GM23248 (cell line): ENCODE measurements around the gene RPL9. TPM values are rescaled to one million over a fixed set of nuclear protein-coding genes. Genes with fewer than 3 reads are reported as not detected.

Experiments used
- DNase-seq: peaks from one replicate; pipeline ENCODE4 v3.0.0-alpha.2; 2015
- H2AFZ ChIP-seq: fragments of 200-600 bp; sonication (generic); 2 replicates; pipeline ENCODE4 v1.6.1; 2016; ENCODE audit warnings: antibody characterized with exemption
- H3F3A ChIP-seq: fragments of 200-600 bp; sonication (generic); 2 replicates; pipeline ENCODE4 v1.6.1; 2016; ENCODE audit warnings: mild to moderate bottlenecking, antibody characterized with exemption, mixed run types; ENCODE audit not compliant: insufficient read depth
- H3K27ac ChIP-seq: fragments of 200-600 bp; sonication (generic); 2 replicates; pipeline ENCODE4 v1.5.1; 2016; ENCODE audit warnings: mild to moderate bottlenecking
- H3K27me3 ChIP-seq: fragments of 200-600 bp; sonication (generic); replicated peaks from 2 replicates; pipeline ENCODE4 v1.6.1; 2016; ENCODE audit warnings: mild to moderate bottlenecking; ENCODE audit not compliant: insufficient read depth
- H3K36me3 ChIP-seq: fragments of 200-600 bp; sonication (generic); 2 replicates; pipeline ENCODE4 v1.6.1; 2016; ENCODE audit warnings: low read depth, mild to moderate bottlenecking
- H3K4me1 ChIP-seq: fragments of 200-600 bp; sonication (generic); 2 replicates; pipeline ENCODE4 v1.6.1; 2016; ENCODE audit warnings: mild to moderate bottlenecking; ENCODE audit not compliant: insufficient read depth
- H3K4me2 ChIP-seq: fragments of 200-600 bp; sonication (generic); one replicate; pipeline ENCODE4 v1.6.1; 2016; ENCODE audit warnings: mild to moderate bottlenecking; ENCODE audit not compliant: unreplicated experiment
- H3K4me3 ChIP-seq: fragments of 200-600 bp; sonication (generic); 2 replicates; pipeline ENCODE4 v1.5.1; 2016; ENCODE audit warnings: mild to moderate bottlenecking
- H3K79me2 ChIP-seq: fragments of 200-600 bp; sonication (generic); 2 replicates; pipeline ENCODE4 v1.6.1; 2016; ENCODE audit warnings: mild to moderate bottlenecking; ENCODE audit not compliant: insufficient read depth
- H3K9ac ChIP-seq: fragments of 200-600 bp; sonication (generic); 2 replicates; pipeline ENCODE4 v1.6.1; 2016; ENCODE audit warnings: mild to moderate bottlenecking
- H3K9me2 ChIP-seq: fragments of 200-600 bp; sonication (generic); 2 replicates; pipeline ENCODE4 v1.6.1; 2016; ENCODE audit warnings: mixed run types, mild to moderate bottlenecking, moderate library complexity; ENCODE audit not compliant: insufficient read depth
- H3K9me3 ChIP-seq: fragments of 200-600 bp; sonication (generic); one replicate; pipeline ENCODE4 v1.6.1; 2017; ENCODE audit warnings: low read depth
- H4K20me1 ChIP-seq: fragments of 200-600 bp; sonication (generic); 2 replicates; pipeline ENCODE4 v1.6.0; 2016; ENCODE audit not compliant: insufficient read depth
- EZH2 ChIP-seq: fragments of 200-600 bp; sonication (generic); IDR thresholded peaks from 2 replicates; pipeline ENCODE4 v1.6.1; 2018; ENCODE audit warnings: antibody characterized with exemption, mild to moderate bottlenecking; ENCODE audit not compliant: insufficient read depth, poor library complexity, severe bottlenecking
- EZH2phosphoT487 ChIP-seq: fragments of 200-600 bp; sonication (generic); IDR thresholded peaks from 2 replicates; pipeline ENCODE4 v1.6.1; 2018; ENCODE audit warnings: antibody characterized with exemption, moderate library complexity, mild to moderate bottlenecking, low read depth; ENCODE audit not compliant: insufficient read depth
- WGBS, 2 experiments: methylation state at CpG; one replicate each; pipeline ENCODE4 v1.1.6; 2015 to 2017; ENCODE audit warnings: low lambda C conversion rate in 2 of 2, low coverage in 1 of 2; ENCODE audit errors: missing lambda C conversion rate in 2 of 2; 5-methylcytosine and 5-hydroxymethylcytosine counted together
- in situ Hi-C: fragments of 300-500 bp; cut with MboI; formaldehyde crosslinking; loops from 2 replicates; pipeline ENCODE4 v1.15.0; 2020
- polyA plus RNA-seq: library from polyadenylated mRNA; unstranded; fragments of >200 nt; fragmentation: Nextera tagmentation; extraction: Ambion mirVana; gene quantifications from 2 replicates; pipeline ENCODE4 v1.2.1, GENCODE V29; 2016
- total RNA-seq: library from RNA; depleted of rRNA; stranded (reverse); fragments of >200 nt; shearing (Covaris generic); gene quantifications from 2 replicates; pipeline ENCODE4 v1.2.3, GENCODE V29; 2014

The RPL9 gene
- total and polyA plus RNA-seq, 2 experiments from 2014 or later = 627 to 3,138 TPM

DNA sequence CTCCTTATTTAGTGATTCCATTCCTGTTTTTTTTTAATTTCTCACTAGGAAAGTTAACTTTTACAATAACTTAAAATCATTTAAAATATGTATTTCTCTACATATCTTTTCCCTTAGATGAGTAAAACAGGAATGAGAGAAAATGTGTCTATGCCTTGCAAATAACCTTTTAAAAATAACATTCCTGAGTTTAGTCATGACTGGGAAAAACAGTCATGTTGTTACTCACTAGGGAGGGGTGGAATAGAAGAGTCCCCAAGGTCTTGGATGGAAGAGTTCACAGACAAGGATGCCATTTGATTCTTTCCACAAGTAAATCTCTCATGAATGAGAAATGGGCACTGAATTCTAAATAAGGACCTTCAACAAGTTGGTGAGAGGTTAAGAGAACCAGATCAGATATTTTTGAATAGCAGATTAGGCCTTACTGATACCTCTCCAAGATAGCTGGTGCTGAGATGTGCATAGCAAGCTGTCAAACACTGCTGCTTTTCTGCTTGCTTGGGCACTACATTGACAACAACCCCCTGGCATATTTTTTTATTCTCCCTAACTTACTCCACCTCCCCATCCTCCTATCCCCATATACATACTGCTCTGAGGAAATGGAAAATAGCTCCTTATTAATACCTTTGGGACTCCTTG is 43.4 kb upstream of the RPL9 start:
- H3K27me3 ChIP-seq = no peaks in the 10 kb centered on the region
- no peak for TF ChIP-seq EZH2
- TF ChIP-seq EZH2phosphoT487 = no peak
- no peaks in the 10 kb centered on the region for H3K9me3 ChIP-seq
- peak overlapping the region; percentile 71 for H3K9ac ChIP-seq
- H2AFZ ChIP-seq = no peak overlapping the region
- no peaks in the 10 kb centered on the region for H4K20me1 ChIP-seq
- peaks cover 74% of the 10 kb centered on the region for H3K36me3 ChIP-seq
- peak overlapping the region; percentile 78 for H3K4me2 ChIP-seq
- H3K27ac ChIP-seq = peak overlapping the region; percentile 94
- H3K4me3 ChIP-seq = peak overlapping the region; percentile 52
- in situ Hi-C loops = no loop called here
- DNase-seq = peak; percentile 92
- peaks cover 37% of the 10 kb centered on the region for H3K4me1 ChIP-seq
- H3K9me2 ChIP-seq = no peaks in the 10 kb centered on the region
- peaks cover 68% of the 10 kb centered on the region for H3F3A ChIP-seq
- H3K79me2 ChIP-seq = peaks cover 24% of the 10 kb centered on the region

DNA sequence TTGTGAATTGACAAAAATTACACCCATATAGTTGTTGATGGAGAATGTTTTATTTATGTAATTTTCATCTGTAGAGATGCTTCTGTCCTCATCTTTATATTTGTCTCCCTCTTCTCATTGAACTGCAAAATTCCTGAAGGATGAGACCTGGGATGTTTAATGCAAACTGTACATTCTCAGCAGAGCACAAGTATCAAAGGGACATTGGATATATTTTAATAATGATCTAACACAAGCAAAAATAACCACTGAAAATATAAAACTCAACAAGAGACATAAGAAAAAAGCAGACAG is 40.0 kb upstream of the RPL9 start:
- Histone ChIP-seq H4K20me1 (no peaks in the 10 kb centered on the region), H3K4me2 (no peak overlapping the region), H2AFZ (no peak overlapping the region), H3K9me2 (no peaks in the 10 kb centered on the region), H3K9me3 (no peaks in the 10 kb centered on the region), H3K27me3 (no peaks in the 10 kb centered on the region), H3K36me3 (peaks cover 42% of the 10 kb centered on the region), H3K9ac (no peak overlapping the region), H3F3A (peaks cover 50% of the 10 kb centered on the region), H3K4me3 (no peak overlapping the region), H3K27ac (peak overlapping the region; percentile 16; the same call in 1 of the 2 replicates), H3K79me2 (peaks cover 13% of the 10 kb centered on the region), H3K4me1 (peaks cover 22% of the 10 kb centered on the region)
- no peak for DNase-seq
- in situ Hi-C loops = no loop called here
- no peak for TF ChIP-seq EZH2
- no peak for TF ChIP-seq EZH2phosphoT487

DNA sequence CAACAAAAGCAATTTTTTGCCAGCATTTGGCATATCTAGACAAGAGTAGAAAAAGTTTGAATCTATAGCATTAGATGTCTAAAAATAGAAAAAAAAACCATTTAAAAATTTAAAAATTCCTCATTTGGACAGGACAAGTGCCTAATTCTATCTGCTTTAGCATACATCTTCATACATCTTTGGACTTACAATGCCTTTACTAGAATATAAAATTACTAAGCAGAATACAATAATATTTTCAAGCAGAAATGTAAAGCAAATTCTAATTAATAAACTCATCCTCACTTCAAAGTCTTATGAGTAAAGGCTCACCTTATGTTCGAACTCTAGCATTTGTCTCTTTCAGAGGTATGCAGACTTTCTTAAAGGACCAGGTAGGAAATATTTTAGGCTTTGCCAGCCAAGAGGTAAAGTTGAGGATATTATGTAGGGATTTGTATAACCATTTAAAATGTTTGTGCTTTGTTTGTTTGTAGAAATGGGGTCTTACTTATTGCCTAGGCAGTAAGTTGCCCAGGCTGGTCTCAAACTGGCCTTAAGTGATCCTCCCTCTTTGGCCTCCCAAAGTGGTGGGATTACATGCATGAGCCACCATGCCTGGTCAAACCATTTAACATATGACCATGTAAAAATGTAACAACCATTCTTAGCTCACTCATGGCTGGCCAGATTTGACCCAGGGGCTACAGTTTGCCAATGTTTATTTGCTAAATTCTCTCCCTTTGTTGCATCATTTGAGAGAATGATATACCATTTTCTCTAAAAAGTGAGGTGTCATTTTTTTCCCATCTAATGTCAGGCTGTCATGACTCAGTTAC is 39.4 kb upstream of the RPL9 start:
- WGBS, 2 experiments = 96 to 97% methylated on average over 1 of the region's 1 CpG
- no peaks in the 10 kb centered on the region for H3K9me2 ChIP-seq
- H3F3A ChIP-seq = peaks cover 44% of the 10 kb centered on the region
- H3K9ac ChIP-seq = no peak overlapping the region
- H3K79me2 ChIP-seq = peaks cover 13% of the 10 kb centered on the region
- peaks cover 37% of the 10 kb centered on the region for H3K36me3 ChIP-seq
- no peaks in the 10 kb centered on the region for H3K27me3 ChIP-seq
- DNase-seq = no peak
- H4K20me1 ChIP-seq = no peaks in the 10 kb centered on the region
- H3K9me3 ChIP-seq = no peaks in the 10 kb centered on the region
- in situ Hi-C loops = no loop called here
- no peak overlapping the region for H3K4me3 ChIP-seq
- H2AFZ ChIP-seq = no peak overlapping the region
- H3K27ac ChIP-seq = peak overlapping the region; percentile 16; the same call in 1 of the 2 replicates
- no peak overlapping the region for H3K4me2 ChIP-seq
- TF ChIP-seq EZH2 (no peak), EZH2phosphoT487 (no peak)
- peaks cover 18% of the 10 kb centered on the region for H3K4me1 ChIP-seq

GRCh38 chr4:39495446-39496213 is 36.9 kb upstream of the RPL9 start:
- Histone ChIP-seq H3K9me3 (no peaks in the 10 kb centered on the region), H3F3A (peaks cover 29% of the 10 kb centered on the region), H3K27ac (no peak overlapping the region), H4K20me1 (no peaks in the 10 kb centered on the region), H3K27me3 (no peaks in the 10 kb centered on the region), H3K4me2 (no peak overlapping the region), H3K79me2 (peaks cover 4% of the 10 kb centered on the region), H3K36me3 (peaks cover 31% of the 10 kb centered on the region), H2AFZ (no peak overlapping the region), H3K9ac (no peak overlapping the region), H3K9me2 (no peaks in the 10 kb centered on the region), H3K4me1 (no peaks in the 10 kb centered on the region), H3K4me3 (no peak overlapping the region)
- DNase-seq = peak; percentile 17
- 51 to 55% methylated on average over 4 of the region's 4 CpGs for whole genome bisulfite sequencing, 2 experiments
- TF ChIP-seq EZH2 = no peak
- TF ChIP-seq EZH2phosphoT487 = no peak
- in situ Hi-C loops = no loop called here
